KBM-7 (cell line): ENCODE data around the gene DROSHA.

Experiments used
- DNase-seq: peaks from one replicate; pipeline ENCODE4 v3.0.0-alpha.2; 2015
- in situ Hi-C: fragments of 300-500 bp; cut with MboI; formaldehyde crosslinking; loops from 2 replicates; pipeline ENCODE4 v1.14.3; 2020; ENCODE audit warnings: low sequenced_read_pairs, low pct_unique_long_range_greater_than_20kb, mixed read lengths

Gene DROSHA

GRCh38 chr5:31534527-31535046 lies 2.7 kb upstream of the DROSHA start:
- in situ Hi-C loops: no loop called here

GRCh38 chr5:31531543-31531887 lies 378 bp downstream of the DROSHA start:
- DNase-seq: no peak
- in situ Hi-C loops: no loop called here

More at GRCh38 chr5:31534527-31535046, 2.7 kb upstream of the DROSHA start:
- DNase-seq: no peak

GRCh38 chr5:31530541-31531265 lies 1.2 kb downstream of the DROSHA start:
- in situ Hi-C loops: no loop called here
- peak; percentile 31 for DNase-seq

- in situ Hi-C loops: no loop called here
- no peak for DNase-seq
Observed at GRCh38 chr5:31523041-31523440, 8.9 kb downstream of the DROSHA start.

- DNase-seq: no peak
- in situ Hi-C loops: no loop called here
Observed at GRCh38 chr5:31516802-31517201, 15.1 kb downstream of the DROSHA start.

- DNase-seq: no peak
- in situ Hi-C loops: no loop called here
Observed at GRCh38 chr5:31511305-31511704, 20.6 kb downstream of the DROSHA start.

GRCh38 chr5:31504529-31504928 lies 27.4 kb downstream of the DROSHA start:
- in situ Hi-C loops: no loop called here
- DNase-seq: no peak

GRCh38 chr5:31502506-31502905 lies 29.4 kb downstream of the DROSHA start:
- DNase-seq: no peak
- in situ Hi-C loops: no loop called here

GRCh38 chr5:31500256-31500655 lies 31.6 kb downstream of the DROSHA start:
- DNase-seq: no peak
- in situ Hi-C loops: no loop called here

- no peak for DNase-seq
- in situ Hi-C loops: no loop called here
Observed at GRCh38 chr5:31496891-31497290, 35.0 kb downstream of the DROSHA start.

- no peak for DNase-seq
- in situ Hi-C loops: no loop called here
Observed at GRCh38 chr5:31496301-31496700, 35.6 kb downstream of the DROSHA start.

- no peak for DNase-seq
- in situ Hi-C loops: no loop called here
Observed at GRCh38 chr5:31495336-31495735, 36.6 kb downstream of the DROSHA start.

GRCh38 chr5:31492869-31493268 lies 39.0 kb downstream of the DROSHA start:
- no peak for DNase-seq
- in situ Hi-C loops: no loop called here

- in situ Hi-C loops: no loop called here
Observed at GRCh38 chr5:31487506-31487905, 44.4 kb downstream of the DROSHA start.

GRCh38 chr5:31486441-31486840 lies 45.5 kb downstream of the DROSHA start:
- DNase-seq: no peak
- in situ Hi-C loops: no loop called here

More at GRCh38 chr5:31487506-31487905, 44.4 kb downstream of the DROSHA start:
- no peak for DNase-seq

GRCh38 chr5:31485376-31486207 lies 46.3 kb downstream of the DROSHA start:
- in situ Hi-C loops: no loop called here
- no peak for DNase-seq

GRCh38 chr5:31481531-31482165 lies 50.2 kb downstream of the DROSHA start:
- in situ Hi-C loops: no loop called here
- no peak for DNase-seq

- in situ Hi-C loops: no loop called here
- no peak for DNase-seq
Observed at GRCh38 chr5:31479706-31480105, 52.2 kb downstream of the DROSHA start.

- DNase-seq: no peak
- in situ Hi-C loops: no loop called here
Observed at GRCh38 chr5:31478901-31479300, 53.0 kb downstream of the DROSHA start.

- in situ Hi-C loops: no loop called here
- DNase-seq: no peak
Observed at GRCh38 chr5:31477971-31478370, 53.9 kb downstream of the DROSHA start.
